ENCODE measurements around the gene RABIF. TPM values are rescaled to one million over a fixed set of nuclear protein-coding genes. Genes with fewer than 3 reads are reported as not detected.

RABIF gene
- total and polyA plus RNA-seq, 10 of the 15 experiments (the other 5 are each of a cell fraction or from before 2014, with no cell fraction given), result 4.7 to 18.2 (median 8.8) TPM

DNA sequence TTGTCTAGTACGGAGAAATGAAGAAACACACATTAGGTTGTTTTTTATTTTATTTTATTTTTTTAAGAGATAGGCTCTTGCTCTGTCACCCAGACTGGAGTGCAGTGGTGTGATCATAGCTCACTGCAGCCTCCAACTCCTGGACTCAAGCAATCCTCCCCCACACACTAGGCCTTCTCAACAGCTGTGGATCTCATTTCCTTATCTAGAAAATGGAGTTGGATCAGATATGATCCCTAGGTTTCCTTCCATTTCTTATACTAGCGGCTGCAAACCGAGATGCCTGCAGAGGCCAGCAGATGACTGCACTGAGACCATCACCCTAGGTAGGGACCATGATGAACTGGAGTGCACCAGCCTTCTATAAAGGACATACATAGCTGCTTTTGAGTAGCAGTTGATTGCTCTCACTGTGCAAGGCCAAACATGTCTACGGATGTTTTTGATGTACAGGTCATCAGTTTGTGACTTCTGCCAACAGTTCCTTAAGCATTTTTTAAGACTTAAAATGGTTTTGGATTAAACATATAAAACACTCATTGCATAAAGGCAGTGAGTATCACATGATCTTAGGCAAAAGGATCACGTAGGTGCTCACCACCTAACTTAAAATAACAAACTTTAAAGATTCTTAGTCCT lies 49.5 kb upstream of the RABIF start:
- Histone ChIP-seq H3K4me3 (no peak overlapping the region), H3K79me2 (ENCODE audit: control insufficient read depth, insufficient read depth, low read length) (no peaks in the 10 kb centered on the region), H3K9me3 (replicated peaks; ENCODE audit: control insufficient read depth, insufficient read depth, low read length) (no peaks in the 10 kb centered on the region), H3K4me1 (ENCODE audit: control insufficient read depth, insufficient read depth, low read length) (no peaks in the 10 kb centered on the region), H4K20me1 (ENCODE audit: control insufficient read depth, insufficient read depth) (no peaks in the 10 kb centered on the region), H2AFZ (ENCODE audit: control insufficient read depth, low read depth, low read length) (no peak overlapping the region), H3K9ac (ENCODE audit: control insufficient read depth, insufficient read depth, low read length) (no peak overlapping the region), H3K27me3 (replicated peaks in 1 of 2; ENCODE audit: control insufficient read depth in 2 of 2, insufficient read depth in 2 of 2, low read length in 1 of 2) (no peaks in the 10 kb centered on the region), H3K27ac (ENCODE audit: control insufficient read depth, insufficient read depth) (no peak overlapping the region), H3K36me3 (ENCODE audit: control insufficient read depth in 2 of 2, insufficient read depth in 2 of 2, low read length in 1 of 2) (peaks cover 7 to 13% of the 10 kb centered on the region in 2 experiments), H3K4me2 (ENCODE audit: control insufficient read depth, insufficient read depth) (no peak overlapping the region)
- DNase-seq (ENCODE audit: low read depth, low spot score), result no peak
- 96% methylated on average over 5 of the region's 5 CpGs for WGBS (ENCODE audit: insufficient coverage, insufficient replicate concordance, low lambda C conversion rate, missing lambda C conversion rate)
- intact Hi-C loops (cut with micrococcal nuclease; ENCODE audit: unreplicated experiment), result no loop called here
- POLR2A ChIA-PET, result no interaction called here
- BruUV-seq (replicated peaks), result no TSS peak
- ATAC-seq, result no peak
- SMC1A ChIA-PET (ENCODE audit: uncharacterized antibody, unreplicated experiment), result no interaction called here
- RAD21 ChIA-PET (ENCODE audit: unreplicated experiment), result no interaction called here
- in situ Hi-C loops (cut with MboI), result no loop called here
- FAIRE-seq, result no peak
- CTCF ChIA-PET, result interaction anchor here (0.6 kb wide), 1 partner anchor 16 kb away, joined by 3 read pairs; no protein-coding TSS in a partner anchor
- no peak for TF ChIP-seq WRNIP1 (IDR thresholded peaks at IDR 0.05; ENCODE audit: borderline replicate concordance, low read depth, low read length)
- no peak for TF ChIP-seq POU2F2 (IDR thresholded peaks at IDR 0.05; ENCODE audit: borderline replicate concordance, low read depth, low read length)
- TF ChIP-seq, protein P1, sequence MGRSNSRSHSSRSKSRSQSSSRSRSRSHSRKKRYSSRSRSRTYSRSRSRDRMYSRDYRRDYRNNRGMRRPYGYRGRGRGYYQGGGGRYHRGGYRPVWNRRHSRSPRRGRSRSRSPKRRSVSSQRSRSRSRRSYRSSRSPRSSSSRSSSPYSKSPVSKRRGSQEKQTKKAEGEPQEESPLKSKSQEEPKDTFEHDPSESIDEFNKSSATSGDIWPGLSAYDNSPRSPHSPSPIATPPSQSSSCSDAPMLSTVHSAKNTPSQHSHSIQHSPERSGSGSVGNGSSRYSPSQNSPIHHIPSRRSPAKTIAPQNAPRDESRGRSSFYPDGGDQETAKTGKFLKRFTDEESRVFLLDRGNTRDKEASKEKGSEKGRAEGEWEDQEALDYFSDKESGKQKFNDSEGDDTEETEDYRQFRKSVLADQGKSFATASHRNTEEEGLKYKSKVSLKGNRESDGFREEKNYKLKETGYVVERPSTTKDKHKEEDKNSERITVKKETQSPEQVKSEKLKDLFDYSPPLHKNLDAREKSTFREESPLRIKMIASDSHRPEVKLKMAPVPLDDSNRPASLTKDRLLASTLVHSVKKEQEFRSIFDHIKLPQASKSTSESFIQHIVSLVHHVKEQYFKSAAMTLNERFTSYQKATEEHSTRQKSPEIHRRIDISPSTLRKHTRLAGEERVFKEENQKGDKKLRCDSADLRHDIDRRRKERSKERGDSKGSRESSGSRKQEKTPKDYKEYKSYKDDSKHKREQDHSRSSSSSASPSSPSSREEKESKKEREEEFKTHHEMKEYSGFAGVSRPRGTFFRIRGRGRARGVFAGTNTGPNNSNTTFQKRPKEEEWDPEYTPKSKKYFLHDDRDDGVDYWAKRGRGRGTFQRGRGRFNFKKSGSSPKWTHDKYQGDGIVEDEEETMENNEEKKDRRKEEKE (IDR thresholded peaks at IDR 0.05), result no peak
- TF ChIP-seq ATF7 (IDR thresholded peaks at IDR 0.05; ENCODE audit: low read depth), result no peak
- no peak for TF ChIP-seq ZNF207 (IDR thresholded peaks at IDR 0.05; ENCODE audit: borderline replicate concordance)
- TF ChIP-seq YBX1 (IDR thresholded peaks at IDR 0.05), result no peak
- no peak for TF ChIP-seq CBFB (IDR thresholded peaks at IDR 0.05; ENCODE audit: low read depth)
- TF ChIP-seq CEBPB (IDR thresholded peaks at IDR 0.05; ENCODE audit: borderline replicate concordance in 1 of 2, low read depth in 2 of 2, low read length in 2 of 2), result no peak
- no peak for TF ChIP-seq TARDBP (IDR thresholded peaks at IDR 0.05; ENCODE audit: borderline replicate concordance)
- no peak for TF ChIP-seq ASH2L (IDR thresholded peaks at IDR 0.05; ENCODE audit: borderline replicate concordance, low read depth)
- TF ChIP-seq, protein P2, sequence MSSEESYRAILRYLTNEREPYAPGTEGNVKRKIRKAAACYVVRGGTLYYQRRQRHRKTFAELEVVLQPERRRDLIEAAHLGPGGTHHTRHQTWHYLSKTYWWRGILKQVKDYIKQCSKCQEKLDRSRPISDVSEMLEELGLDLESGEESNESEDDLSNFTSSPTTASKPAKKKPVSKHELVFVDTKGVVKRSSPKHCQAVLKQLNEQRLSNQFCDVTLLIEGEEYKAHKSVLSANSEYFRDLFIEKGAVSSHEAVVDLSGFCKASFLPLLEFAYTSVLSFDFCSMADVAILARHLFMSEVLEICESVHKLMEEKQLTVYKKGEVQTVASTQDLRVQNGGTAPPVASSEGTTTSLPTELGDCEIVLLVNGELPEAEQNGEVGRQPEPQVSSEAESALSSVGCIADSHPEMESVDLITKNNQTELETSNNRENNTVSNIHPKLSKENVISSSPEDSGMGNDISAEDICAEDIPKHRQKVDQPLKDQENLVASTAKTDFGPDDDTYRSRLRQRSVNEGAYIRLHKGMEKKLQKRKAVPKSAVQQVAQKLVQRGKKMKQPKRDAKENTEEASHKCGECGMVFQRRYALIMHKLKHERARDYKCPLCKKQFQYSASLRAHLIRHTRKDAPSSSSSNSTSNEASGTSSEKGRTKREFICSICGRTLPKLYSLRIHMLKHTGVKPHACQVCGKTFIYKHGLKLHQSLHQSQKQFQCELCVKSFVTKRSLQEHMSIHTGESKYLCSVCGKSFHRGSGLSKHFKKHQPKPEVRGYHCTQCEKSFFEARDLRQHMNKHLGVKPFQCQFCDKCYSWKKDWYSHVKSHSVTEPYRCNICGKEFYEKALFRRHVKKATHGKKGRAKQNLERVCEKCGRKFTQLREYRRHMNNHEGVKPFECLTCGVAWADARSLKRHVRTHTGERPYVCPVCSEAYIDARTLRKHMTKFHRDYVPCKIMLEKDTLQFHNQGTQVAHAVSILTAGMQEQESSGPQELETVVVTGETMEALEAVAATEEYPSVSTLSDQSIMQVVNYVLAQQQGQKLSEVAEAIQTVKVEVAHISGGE (CRISPR knock-in tag; IDR thresholded peaks at IDR 0.05), result no peak
- TF ChIP-seq, protein P3, sequence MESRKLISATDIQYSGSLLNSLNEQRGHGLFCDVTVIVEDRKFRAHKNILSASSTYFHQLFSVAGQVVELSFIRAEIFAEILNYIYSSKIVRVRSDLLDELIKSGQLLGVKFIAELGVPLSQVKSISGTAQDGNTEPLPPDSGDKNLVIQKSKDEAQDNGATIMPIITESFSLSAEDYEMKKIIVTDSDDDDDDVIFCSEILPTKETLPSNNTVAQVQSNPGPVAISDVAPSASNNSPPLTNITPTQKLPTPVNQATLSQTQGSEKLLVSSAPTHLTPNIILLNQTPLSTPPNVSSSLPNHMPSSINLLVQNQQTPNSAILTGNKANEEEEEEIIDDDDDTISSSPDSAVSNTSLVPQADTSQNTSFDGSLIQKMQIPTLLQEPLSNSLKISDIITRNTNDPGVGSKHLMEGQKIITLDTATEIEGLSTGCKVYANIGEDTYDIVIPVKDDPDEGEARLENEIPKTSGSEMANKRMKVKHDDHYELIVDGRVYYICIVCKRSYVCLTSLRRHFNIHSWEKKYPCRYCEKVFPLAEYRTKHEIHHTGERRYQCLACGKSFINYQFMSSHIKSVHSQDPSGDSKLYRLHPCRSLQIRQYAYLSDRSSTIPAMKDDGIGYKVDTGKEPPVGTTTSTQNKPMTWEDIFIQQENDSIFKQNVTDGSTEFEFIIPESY (IDR thresholded peaks at IDR 0.05), result no peak
- no peak for TF ChIP-seq BMI1 (IDR thresholded peaks at IDR 0.05; ENCODE audit: borderline replicate concordance)
- TF ChIP-seq ZNF217 (IDR thresholded peaks at IDR 0.05), result no peak
- no peak for TF ChIP-seq DPF2 (IDR thresholded peaks at IDR 0.05)
- TF ChIP-seq ESRRA (IDR thresholded peaks at IDR 0.05; ENCODE audit: low read length), result no peak

All from GM12878 (cell line).